Breast epithelium (tissue), 4 donors: ENCODE data around the gene SMIM5. TPM values are rescaled to one million over a fixed set of nuclear protein-coding genes. Genes with fewer than 3 reads are reported as not detected.

Experiments
- DNase-seq, 2 donors: peaks; one replicate each; pipeline ENCODE4 v3.0.0-alpha.2; 2019; ENCODE audit warnings: low spot score in 2 of 2
- H3K27ac ChIP-seq, 2 donors: fragments of 200-600 bp; sonication (generic) in 1 of 2; one replicate each; pipeline ENCODE4 v1.5.1; 2016 to 2019; ENCODE audit warnings: mild to moderate bottlenecking in 1 of 2
- H3K27me3 ChIP-seq, 2 donors: fragments of 200-600 bp; sonication (generic) in 1 of 2; one replicate each; pipeline versions ENCODE4 v1.5.1 to v1.6.0; 2017 to 2019; ENCODE audit warnings: control low read depth in 1 of 2, mild to moderate bottlenecking in 1 of 2
- H3K36me3 ChIP-seq: fragments of 200-600 bp; one replicate; pipeline ENCODE4 v1.5.1; 2019
- H3K4me1 ChIP-seq, 2 donors: fragments of 200-600 bp; sonication (generic); one replicate each; pipeline ENCODE4 v1.5.1; 2016 to 2019; ENCODE audit warnings: control low read depth in 1 of 2
- H3K4me3 ChIP-seq, 3 donors: fragments of 200-600 bp; sonication (generic); 1 replicate in 2 of 3; 2 replicates in 1 of 3; pipeline ENCODE4 v1.5.1; 2016 to 2019; ENCODE audit warnings: mild to moderate bottlenecking in 3 of 3, moderate library complexity in 2 of 3
- H3K9me3 ChIP-seq, 2 donors: fragments of 200-600 bp; sonication (generic) in 1 of 2; one replicate each; pipeline ENCODE4 v1.5.1; 2016 to 2019; ENCODE audit warnings: control low read depth in 1 of 2
- CTCF ChIP-seq, 3 donors: fragments of 450-650 bp; IDR thresholded peaks; one replicate each; pipeline ENCODE4 v1.5.1; 2016 to 2017; ENCODE audit warnings: antibody characterized with exemption in 3 of 3, mild to moderate bottlenecking in 3 of 3, moderate library complexity in 3 of 3
- POLR2A ChIP-seq: fragments of 450-650 bp; IDR thresholded peaks from one replicate; pipeline ENCODE4 v1.6.1; 2016; ENCODE audit warnings: antibody characterized with exemption, mild to moderate bottlenecking, moderate library complexity
- POLR2AphosphoS5 ChIP-seq, 3 donors: sonication (generic); formaldehyde crosslinking; IDR thresholded peaks; one replicate each; pipeline ENCODE4 v1.6.1; 2017; ENCODE audit warnings: antibody characterized with exemption in 3 of 3
- intact Hi-C: fragments of 100-400 bp; cut with DNase I; formaldehyde crosslinking; loops from one replicate; pipeline ENCODE4 v1.15.1; 2023; ENCODE audit warnings: low total_unique reads
- total RNA-seq, 3 donors: library from RNA; depleted of rRNA; stranded (reverse); fragments of >200 nt; gene quantifications; one replicate each; pipeline ENCODE4 v1.1.0, GENCODE V29; 2016

SMIM5 gene
- total RNA-seq, 3 donors from 2014 or later = 0.29 to 2.6 (median 0.48) TPM

GRCh38 chr17:75595920-75596313 lies 37.3 kb upstream of the SMIM5 start:
- intact Hi-C loops = loop anchor here (1.0 kb wide), 1 partner anchor 23 kb away; no protein-coding TSS in a partner anchor
- TF ChIP-seq POLR2AphosphoS5 (IDR thresholded peaks at IDR 0.05) (no peak), CTCF (IDR thresholded peaks at IDR 0.05) (no peak), POLR2A (no peak)
- DNase-seq = no peak
- H3K9me3 ChIP-seq = no peaks in the 10 kb centered on the region
- H3K36me3 ChIP-seq = no peaks in the 10 kb centered on the region
- H3K27ac ChIP-seq = no peak overlapping the region
- no peak overlapping the region for H3K4me3 ChIP-seq
- no peaks in the 10 kb centered on the region for H3K27me3 ChIP-seq
- no peaks in the 10 kb centered on the region for H3K4me1 ChIP-seq

GRCh38 chr17:75596320-75597087 lies 36.7 kb upstream of the SMIM5 start:
- no peak overlapping the region for H3K4me3 ChIP-seq
- intact Hi-C loops = no loop called here
- H3K27ac ChIP-seq = no peak overlapping the region
- no peak for DNase-seq
- no peaks in the 10 kb centered on the region for H3K4me1 ChIP-seq
- H3K9me3 ChIP-seq = no peaks in the 10 kb centered on the region
- no peaks in the 10 kb centered on the region for H3K36me3 ChIP-seq
- TF ChIP-seq POLR2A (no peak), POLR2AphosphoS5 (IDR thresholded peaks at IDR 0.05) (no peak), CTCF (IDR thresholded peaks at IDR 0.05) (no peak)
- no peaks in the 10 kb centered on the region for H3K27me3 ChIP-seq

- peak in 1 of 2 donors; percentile 64 for DNase-seq
- Histone ChIP-seq H3K4me3 (no peak overlapping the region), H3K27me3 (no peaks in the 10 kb centered on the region), H3K27ac (no peak overlapping the region), H3K36me3 (no peaks in the 10 kb centered on the region), H3K4me1 (no peaks in the 10 kb centered on the region), H3K9me3 (no peaks in the 10 kb centered on the region)
- intact Hi-C loops = no loop called here
- no peak for TF ChIP-seq POLR2AphosphoS5 (IDR thresholded peaks at IDR 0.05)
- TF ChIP-seq CTCF (IDR thresholded peaks at IDR 0.05) = peak; percentile 43 to 49 (median 44)
These were observed 31.9 kb upstream of the SMIM5 start for GRCh38 chr17:75601057-75601987.

GRCh38 chr17:75602644-75603043 lies 30.6 kb upstream of the SMIM5 start:
- H3K36me3 ChIP-seq = no peaks in the 10 kb centered on the region
- H3K4me1 ChIP-seq = no peaks in the 10 kb centered on the region
- no peak overlapping the region for H3K27ac ChIP-seq
- intact Hi-C loops = no loop called here
- H3K9me3 ChIP-seq = no peaks in the 10 kb centered on the region
- no peak for DNase-seq
- H3K4me3 ChIP-seq = no peak overlapping the region
- TF ChIP-seq CTCF (IDR thresholded peaks at IDR 0.05) = no peak
- TF ChIP-seq POLR2AphosphoS5 (IDR thresholded peaks at IDR 0.05) = no peak
- no peak for TF ChIP-seq POLR2A
- H3K27me3 ChIP-seq = no peaks in the 10 kb centered on the region

- TF ChIP-seq POLR2A = no peak
- no peak for TF ChIP-seq CTCF (IDR thresholded peaks at IDR 0.05)
- TF ChIP-seq POLR2AphosphoS5 (IDR thresholded peaks at IDR 0.05) = no peak
- Histone ChIP-seq H3K4me1 (no peaks in the 10 kb centered on the region), H3K27ac (no peak overlapping the region), H3K4me3 (no peak overlapping the region), H3K9me3 (no peaks in the 10 kb centered on the region), H3K36me3 (no peaks in the 10 kb centered on the region), H3K27me3 (no peaks in the 10 kb centered on the region)
- DNase-seq = no peak
- intact Hi-C loops = no loop called here
These were observed 30.1 kb upstream of the SMIM5 start for GRCh38 chr17:75603123-75603522.
